Mesenteric fat pad (tissue), 1 donor: ENCODE results near the gene TPPP2. TPM values are rescaled to one million over a fixed set of nuclear protein-coding genes. Genes with fewer than 3 reads are reported as not detected.
A peak's percentile ranks its signal among the peaks of the same experiment; 100 is the strongest.

Experiments
- DNase-seq: peaks from one replicate; pipeline ENCODE4 v3.0.0-alpha.2; 2020; ENCODE audit warnings: low spot score
- total RNA-seq: library from RNA; stranded (reverse); fragmentation: NEBNext Ultra II Directional; extraction: Animal tissue kit (Norgen Biotek cat#: 25700); gene quantifications from one replicate; pipeline ENCODE4 v1.2.1, GENCODE V29; 2021
- donor health status: DM: yes; HTN: yes; CAD: no.

TPPP2 gene
- total RNA-seq, 1 donor from 2014 or later, result not detected

GRCh38 chr14:21056520-21057163 lies 26.6 kb downstream of the TPPP2 start:
- DNase-seq, result no peak

GRCh38 chr14:21057803-21058675 lies 28.0 kb downstream of the TPPP2 start, which contains the start of gene RNASE8:
RNASE8 (plus strand) TSS chr14:21057822; CDS start chr14:21057893, 71 bp downstream.
- no peak for DNase-seq

- DNase-seq, result no peak
These were observed 28.9 kb downstream of the TPPP2 start for GRCh38 chr14:21058903-21059302.

GRCh38 chr14:21059842-21060613 lies 30.0 kb downstream of the TPPP2 start:
- DNase-seq, result no peak

GRCh38 chr14:21060614-21061346 lies 30.8 kb downstream of the TPPP2 start:
- DNase-seq, result no peak

DNA sequence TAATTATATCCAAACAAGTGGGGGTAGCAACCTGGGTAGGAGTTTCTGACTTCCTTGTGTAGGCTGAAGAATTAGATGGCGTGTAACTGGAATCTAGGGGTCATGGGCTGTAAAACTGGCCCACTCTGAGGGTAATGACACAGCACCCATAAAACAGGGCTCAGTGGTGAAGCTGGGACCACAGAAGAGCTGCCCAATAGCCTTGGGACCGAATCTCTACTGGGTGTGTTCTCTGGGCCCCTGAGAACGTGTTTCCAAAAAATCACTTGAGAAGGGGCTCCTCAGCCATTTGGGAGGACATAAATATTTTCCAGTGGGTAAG lies 31.3 kb downstream of the TPPP2 start:
- no peak for DNase-seq

DNA sequence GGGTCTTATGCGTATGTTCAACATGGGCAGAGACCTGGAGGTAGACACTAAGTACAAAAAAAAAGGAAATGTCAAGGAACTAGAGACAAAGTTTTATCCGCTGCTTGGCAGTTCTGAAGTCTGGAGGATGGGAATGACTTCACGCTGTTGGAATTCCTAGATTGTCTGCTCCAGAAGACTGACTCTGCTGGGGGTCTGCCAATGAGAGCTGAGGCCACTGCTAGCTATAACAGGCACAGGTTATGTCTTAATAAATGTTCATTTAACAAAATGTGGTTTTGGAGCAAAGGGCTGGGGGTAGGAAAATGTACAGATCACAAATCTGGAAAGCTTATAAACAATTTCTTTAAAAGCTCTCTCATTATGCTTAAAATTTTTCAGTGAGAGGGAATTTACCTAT lies 33.5 kb downstream of the TPPP2 start:
- no peak for DNase-seq

DNA sequence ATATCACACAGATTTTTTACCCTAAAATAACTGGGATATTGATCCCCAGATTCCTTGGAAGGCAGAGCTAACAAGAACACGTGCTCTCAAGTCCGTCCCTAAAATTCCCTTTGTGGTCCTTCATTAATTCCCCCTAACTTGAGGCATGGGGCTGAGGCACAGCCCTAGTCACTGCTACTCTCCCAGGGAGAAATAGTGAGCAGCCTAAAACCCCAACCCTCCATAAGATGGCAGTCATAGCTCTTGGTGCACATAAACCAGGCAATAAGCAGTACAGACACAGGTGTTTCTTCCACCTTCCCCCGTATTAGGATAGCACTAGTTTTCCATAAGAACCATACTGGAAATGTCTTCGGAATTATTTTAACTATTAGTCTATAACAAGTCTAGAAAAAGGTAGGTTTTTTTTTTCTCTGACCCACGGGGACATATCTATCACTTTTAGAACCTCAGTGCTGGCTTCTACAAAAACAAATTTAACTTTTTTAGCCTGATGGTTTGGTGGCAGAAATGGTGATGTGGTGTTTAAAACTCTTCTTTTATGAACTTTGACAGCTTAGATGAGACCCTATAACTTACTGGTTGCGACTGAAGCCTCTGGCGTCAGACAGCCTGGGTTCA lies 37.0 kb downstream of the TPPP2 start:
- no peak for DNase-seq

- peak; percentile 88 for DNase-seq
These were observed 38.7 kb downstream of the TPPP2 start for GRCh38 chr14:21068521-21069387.

DNA sequence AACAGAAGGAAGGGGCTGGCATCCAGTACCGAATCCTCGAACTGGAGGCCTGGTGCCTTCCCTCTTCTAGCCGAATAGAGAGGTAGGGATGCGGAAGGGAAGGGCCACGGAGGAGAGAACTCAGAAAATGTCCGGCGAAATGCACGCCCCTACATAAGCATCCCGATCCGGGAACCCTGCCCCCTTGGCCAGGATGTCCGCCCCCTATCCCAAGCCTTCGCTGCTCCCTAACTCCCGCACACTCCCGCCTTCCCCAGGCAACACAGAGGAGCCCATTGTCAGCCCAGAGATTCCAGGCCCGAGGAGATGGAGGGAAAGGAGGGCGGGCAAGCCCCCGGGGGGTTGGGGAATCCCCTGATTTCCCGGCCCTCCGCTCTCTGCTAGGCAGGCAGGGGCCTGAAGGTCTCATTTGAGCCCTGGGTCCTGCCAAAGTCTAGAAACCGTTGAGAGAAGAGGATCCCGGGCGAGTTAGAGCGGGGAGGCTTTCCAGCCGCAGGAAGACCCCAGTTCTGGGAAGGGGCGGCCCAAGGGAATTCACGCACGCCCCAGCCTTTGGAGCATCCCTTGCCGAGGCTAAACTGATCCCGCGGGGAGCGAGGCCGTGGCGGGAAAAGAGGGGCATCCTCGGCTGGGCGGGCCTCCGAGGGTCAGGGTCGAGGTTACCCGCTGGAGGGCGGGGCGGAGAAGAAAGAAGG lies 39.5 kb downstream of the TPPP2 start:
- DNase-seq, result peak; percentile 78

DNA sequence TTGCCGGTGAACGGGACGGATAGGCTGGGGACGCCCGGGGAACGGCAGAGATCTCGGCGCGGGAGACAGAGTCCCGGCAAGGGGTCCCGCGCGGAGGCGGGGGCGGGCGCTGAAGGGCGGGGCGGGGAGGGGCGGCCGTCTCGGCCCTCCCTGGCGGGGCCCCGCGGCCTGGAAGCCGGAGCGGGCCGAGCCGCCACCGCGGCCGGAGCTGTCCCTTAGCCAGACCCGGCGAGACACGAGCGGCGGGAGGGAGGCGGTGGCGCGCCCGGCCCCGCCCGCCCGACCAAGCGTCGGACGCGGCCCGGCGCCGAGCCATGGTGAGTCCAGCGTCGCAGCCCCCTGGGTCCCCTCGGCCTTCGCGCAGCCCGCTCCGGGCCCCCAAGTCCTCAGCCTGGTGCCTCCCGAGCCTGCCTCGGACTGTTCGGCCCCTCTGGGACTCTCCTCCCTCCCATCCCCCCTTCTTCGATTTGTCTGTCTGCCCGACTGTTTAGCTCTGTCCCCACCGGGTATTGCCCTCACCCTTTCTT lies 40.1 kb downstream of the TPPP2 start, which contains the start of gene ARHGEF40:
Gene ARHGEF40, plus strand, starts transcription at position 222 of the 527 bp plus-strand sequence. Its CDS starts 93 bp downstream, at position 315.
- DNase-seq, result peak; percentile 90

- peak; percentile 88 for DNase-seq
These were observed 40.7 kb downstream of the TPPP2 start for GRCh38 chr14:21070610-21071224.

DNA sequence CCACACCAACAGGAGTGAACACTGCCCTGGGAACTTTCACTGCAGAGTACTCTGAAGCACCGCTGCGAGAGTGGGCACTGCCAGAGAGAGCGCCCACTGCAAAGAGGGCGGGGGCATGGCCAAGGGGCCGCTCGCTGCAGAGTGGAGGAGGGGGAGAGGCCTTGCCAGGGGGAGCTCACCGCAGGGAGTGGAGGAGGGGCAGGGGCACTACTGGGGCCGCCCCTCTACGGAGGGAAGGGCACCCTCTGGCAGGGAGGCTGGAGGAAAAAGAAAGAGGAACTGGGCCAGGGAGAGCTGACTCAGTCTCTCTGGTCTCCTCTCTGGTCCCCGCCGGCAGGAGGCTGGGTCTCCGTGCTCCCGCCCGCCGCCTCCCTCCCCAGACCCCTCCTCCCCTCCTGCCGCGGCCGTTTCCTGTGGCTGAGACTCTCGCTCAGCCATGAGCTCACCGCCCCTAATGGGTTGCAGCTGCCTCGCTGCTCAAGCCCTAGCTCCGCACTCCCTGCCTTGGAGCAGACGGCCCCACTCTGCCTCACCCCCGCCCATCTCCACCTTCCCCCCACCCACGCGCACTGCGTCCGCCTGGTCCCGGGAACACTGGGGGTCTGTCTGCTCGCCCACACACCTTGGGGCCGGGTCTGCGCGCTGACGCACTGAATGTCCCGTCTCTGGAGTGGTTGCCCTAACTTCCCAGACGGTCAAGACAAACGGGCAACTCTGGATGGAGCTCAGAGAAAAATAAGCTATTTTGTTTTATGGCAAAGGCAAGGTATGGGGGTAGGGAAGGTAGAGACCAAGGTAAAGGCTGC lies 41.4 kb downstream of the TPPP2 start:
- peak; percentile 92 for DNase-seq

- peak; percentile 49 for DNase-seq
These were observed 42.0 kb downstream of the TPPP2 start for GRCh38 chr14:21072031-21072473.

- DNase-seq, result peak; percentile 47
These were observed 42.8 kb downstream of the TPPP2 start for GRCh38 chr14:21072781-21073339.

DNA sequence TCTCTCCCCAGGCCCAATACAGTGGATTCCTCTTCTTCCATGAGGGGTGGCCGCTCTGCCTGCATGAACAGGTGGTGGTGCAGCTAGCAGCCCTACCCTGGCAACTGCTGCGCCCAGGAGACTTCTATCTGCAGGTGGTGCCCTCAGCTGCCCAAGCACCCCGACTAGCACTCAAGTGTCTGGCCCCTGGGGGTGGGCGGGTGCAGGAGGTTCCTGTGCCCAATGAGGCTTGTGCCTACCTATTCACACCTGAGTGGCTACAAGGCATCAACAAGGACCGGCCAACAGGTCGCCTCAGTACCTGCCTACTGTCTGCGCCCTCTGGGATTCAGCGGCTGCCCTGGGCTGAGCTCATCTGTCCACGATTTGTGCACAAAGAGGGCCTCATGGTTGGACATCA lies 43.9 kb downstream of the TPPP2 start:
- peak; percentile 51 for DNase-seq
